ENCODE data around the gene ALKBH5.

ALKBH5 gene

DNA sequence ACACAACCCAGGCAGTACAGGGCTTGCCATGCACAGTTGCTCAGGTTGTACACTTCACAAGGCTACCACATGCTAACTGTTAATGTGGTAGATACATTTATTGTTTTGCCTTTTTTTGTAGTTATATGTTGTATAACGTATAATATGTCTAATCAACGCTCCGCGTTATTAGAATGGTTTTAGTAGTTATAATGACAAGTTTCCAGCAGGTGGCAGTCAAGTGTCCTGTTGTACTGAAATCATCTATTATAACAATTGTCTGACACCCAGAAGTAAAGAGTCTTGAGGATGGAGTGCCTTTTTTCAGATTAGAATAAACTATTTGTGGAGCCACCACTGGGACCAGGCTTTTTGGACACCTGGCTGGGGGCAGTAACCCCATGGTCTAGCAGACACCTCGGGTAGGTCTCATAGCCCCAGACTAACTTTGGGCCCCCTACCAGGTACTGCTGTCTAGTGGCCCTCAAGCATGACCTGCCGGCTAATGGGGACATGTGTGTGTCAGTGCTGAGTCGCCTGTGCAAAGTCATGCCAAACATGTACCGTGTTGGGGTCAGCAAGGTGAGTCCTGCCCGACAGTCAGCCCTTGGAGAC, 42.3 kb upstream of the ALKBH5 start:
- DNase-seq (ENCODE audit: low spot score): peak; percentile 79
- TF ChIP-seq, protein P1, sequence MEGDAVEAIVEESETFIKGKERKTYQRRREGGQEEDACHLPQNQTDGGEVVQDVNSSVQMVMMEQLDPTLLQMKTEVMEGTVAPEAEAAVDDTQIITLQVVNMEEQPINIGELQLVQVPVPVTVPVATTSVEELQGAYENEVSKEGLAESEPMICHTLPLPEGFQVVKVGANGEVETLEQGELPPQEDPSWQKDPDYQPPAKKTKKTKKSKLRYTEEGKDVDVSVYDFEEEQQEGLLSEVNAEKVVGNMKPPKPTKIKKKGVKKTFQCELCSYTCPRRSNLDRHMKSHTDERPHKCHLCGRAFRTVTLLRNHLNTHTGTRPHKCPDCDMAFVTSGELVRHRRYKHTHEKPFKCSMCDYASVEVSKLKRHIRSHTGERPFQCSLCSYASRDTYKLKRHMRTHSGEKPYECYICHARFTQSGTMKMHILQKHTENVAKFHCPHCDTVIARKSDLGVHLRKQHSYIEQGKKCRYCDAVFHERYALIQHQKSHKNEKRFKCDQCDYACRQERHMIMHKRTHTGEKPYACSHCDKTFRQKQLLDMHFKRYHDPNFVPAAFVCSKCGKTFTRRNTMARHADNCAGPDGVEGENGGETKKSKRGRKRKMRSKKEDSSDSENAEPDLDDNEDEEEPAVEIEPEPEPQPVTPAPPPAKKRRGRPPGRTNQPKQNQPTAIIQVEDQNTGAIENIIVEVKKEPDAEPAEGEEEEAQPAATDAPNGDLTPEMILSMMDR (IDR thresholded peaks at IDR 0.05; ENCODE audit: extremely low read depth, missing control alignments): peak; percentile 25

DNA sequence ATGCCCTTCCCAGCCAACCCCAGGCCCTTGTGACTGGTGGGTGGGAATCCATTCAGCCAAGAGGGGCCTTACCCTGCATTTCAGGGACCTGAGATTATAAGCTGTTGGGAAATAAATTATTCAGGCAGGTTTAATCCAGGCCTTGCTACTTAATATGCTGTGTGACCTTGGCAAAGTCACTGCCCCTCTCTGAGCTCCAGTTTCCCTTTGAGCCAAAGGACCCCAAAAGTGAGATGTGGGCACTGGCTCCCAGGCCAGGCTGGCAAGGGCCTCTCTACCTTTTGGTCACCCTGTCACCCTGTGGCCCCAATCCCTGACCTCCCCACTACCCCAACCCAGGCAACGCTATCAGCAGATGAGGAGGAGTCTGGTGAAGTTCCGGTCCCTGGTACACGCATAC, 41.2 kb upstream of the ALKBH5 start:
- DNase-seq (ENCODE audit: low spot score): no peak
- TF ChIP-seq, protein P1 (IDR thresholded peaks at IDR 0.05; ENCODE audit: extremely low read depth, missing control alignments): no peak

DNA sequence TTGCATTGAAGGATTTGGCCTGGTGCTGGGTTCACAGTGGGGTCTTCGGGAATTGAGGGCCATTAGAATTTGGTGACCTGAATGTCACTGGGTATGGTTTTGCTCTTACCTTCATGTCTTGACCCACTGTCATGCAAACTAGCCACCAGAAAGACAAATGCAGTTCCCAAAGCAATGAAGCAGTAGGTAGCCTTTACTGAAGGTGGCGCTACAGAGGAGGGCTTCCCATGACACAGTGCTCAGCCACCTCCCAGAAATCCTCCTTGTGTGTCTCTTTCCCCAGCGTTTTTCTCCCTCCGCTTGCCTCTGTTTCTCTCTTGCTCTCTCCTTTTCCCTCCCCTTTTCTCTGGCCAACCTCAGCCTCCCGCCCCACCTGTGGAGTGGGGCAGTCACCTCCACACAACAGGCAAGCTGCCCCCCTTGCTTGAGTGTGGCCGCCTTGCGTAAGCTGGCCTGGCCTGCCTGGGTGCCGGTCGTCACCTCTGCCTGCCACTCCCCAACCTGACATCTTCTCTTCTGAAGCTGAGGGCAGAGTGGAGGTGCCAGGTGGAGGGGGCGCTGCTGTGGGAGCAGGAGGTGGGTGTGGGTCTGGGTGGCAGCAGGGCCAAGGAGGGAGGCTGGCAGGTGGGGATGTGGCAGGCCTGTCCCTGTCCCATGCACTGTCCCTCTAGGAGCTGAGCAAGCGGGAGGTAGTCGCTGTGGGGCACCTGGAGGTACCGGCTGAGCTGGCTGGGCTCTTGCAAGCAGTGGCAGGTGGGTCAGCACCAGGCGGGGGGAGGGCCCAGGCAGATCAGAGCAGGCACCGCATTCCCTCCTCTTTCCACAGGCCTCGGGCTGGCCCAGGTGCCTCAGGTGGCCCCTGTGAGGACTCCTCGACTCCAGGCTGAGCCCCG, 40.3 kb upstream of the ALKBH5 start:
- TF ChIP-seq, protein P1 (IDR thresholded peaks at IDR 0.05; ENCODE audit: extremely low read depth, missing control alignments): peak; percentile 26
- peak; percentile 50 for DNase-seq (ENCODE audit: low spot score)

DNA sequence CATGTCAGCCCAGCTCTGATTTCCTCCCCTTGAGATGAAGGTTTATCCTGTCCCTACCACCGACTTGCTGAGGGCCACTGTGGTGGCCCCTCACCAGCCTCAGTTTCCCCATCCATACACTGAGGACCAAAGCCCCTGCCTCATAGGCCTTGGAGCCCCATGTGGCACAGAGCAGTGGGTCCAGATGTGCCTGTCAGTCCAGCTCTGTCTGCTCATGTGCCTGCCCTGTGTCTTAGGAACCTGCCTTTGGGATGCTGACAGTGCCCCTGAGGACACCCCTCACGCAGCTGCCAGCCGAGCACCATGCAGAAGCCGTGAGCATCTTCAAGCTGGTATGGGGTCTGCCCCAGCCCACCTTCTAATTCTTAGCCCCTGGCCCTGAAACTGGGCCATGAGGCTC, 39.4 kb upstream of the ALKBH5 start:
- no peak for DNase-seq (ENCODE audit: low spot score)
- TF ChIP-seq, protein P1 (IDR thresholded peaks at IDR 0.05; ENCODE audit: extremely low read depth, missing control alignments): no peak

DNA sequence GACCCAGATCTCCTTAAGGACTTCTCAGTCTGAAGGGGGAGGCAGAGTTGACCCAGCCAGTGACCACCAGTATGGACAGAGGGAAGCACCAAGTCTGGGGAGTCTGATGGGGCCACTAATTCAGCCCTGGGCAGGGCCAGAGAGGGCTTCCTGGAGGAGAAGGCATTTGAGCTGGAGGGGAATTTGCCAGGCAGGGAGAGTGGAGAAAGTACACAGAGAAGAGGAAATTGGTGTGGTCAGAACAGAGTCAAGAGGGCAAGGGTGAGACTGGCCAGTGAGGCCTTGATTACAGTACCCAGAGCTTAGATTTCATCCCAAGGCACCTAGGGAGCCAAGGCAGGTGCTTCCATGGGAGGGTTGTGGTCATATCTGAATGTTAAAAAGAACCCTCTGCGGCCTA, 38.8 kb upstream of the ALKBH5 start:
- TF ChIP-seq, protein P1 (IDR thresholded peaks at IDR 0.05; ENCODE audit: extremely low read depth, missing control alignments): no peak
- DNase-seq (ENCODE audit: low spot score): no peak

DNA sequence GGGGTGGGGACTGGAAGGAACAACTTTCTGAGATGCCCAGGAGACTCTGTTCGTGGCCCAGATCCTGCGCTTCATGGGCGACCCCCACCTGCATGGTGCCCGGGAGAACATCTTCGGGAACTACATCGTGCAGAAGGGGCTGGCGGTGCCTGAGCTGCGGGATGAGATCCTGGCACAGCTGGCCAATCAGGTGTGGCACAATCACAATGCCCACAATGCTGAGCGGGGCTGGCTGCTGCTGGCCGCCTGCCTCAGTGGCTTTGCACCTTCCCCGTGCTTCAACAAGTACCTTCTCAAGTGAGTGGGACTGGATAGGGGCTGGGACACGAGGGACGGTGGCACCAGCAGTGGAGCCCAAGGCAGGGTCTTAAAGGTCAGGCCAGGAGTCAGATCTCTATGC, 37.8 kb upstream of the ALKBH5 start:
- DNase-seq (ENCODE audit: low spot score): no peak
- TF ChIP-seq, protein P1 (IDR thresholded peaks at IDR 0.05; ENCODE audit: extremely low read depth, missing control alignments): no peak

DNA sequence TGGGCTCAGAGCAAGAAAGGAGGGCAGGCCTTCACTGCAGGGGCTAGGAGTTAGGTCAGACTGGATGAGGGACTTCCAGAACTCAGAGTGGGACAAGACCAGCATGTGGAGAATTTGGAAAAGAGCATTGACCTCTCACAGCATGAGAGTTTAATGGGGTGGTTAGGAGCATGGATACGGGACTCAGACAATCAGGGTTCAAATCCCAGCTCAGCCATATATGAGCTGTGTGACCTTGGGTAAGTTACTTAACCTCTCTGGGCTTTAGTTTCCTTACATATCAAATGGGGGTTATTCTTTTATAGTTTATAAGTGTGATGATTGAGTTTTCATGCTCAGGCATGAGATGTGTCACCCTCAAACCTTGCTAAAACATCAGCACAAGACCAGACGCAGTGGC, 37.4 kb upstream of the ALKBH5 start:
- TF ChIP-seq, protein P1 (IDR thresholded peaks at IDR 0.05; ENCODE audit: extremely low read depth, missing control alignments): no peak
- DNase-seq (ENCODE audit: low spot score): no peak

All from GM20000 (cell line).